H1 (cell line): ENCODE results near the gene DNAH1.

ENCODE experiments used
- BCL11A ChIP-seq, 2 experiments: IDR thresholded peaks; one replicate each; pipeline ENCODE4 v1.6.1; 2011; ENCODE audit warnings: low read depth in 2 of 2, low read length in 2 of 2, mild to moderate bottlenecking in 2 of 2
- CHD1 ChIP-seq: IDR thresholded peaks from 2 replicates; pipeline ENCODE4 v1.6.1; 2012; ENCODE audit warnings: low read depth, low read length, improper control_type of control experiment
- CHD2 ChIP-seq: IDR thresholded peaks from 2 replicates; pipeline ENCODE4 v1.6.1; 2012; ENCODE audit warnings: low read length, improper control_type of control experiment
- CTCF ChIP-seq, 3 experiments: IDR thresholded peaks; 1 replicate in 2 of 3; 2 replicates in 1 of 3; pipeline versions ENCODE4 v1.5.1 to v1.6.1; 2011; ENCODE audit warnings: low read length in 3 of 3, mild to moderate bottlenecking in 3 of 3, inconsistent platforms in 2 of 3, low read depth in 1 of 3, moderate library complexity in 1 of 3; ENCODE audit not compliant: insufficient read depth in 1 of 3; ENCODE audit errors: control extremely low read depth in 1 of 3
- EGR1 ChIP-seq: IDR thresholded peaks from 2 replicates; pipeline ENCODE4 v1.6.1; 2011; ENCODE audit warnings: low read depth, low read length, borderline replicate concordance
- EZH2 ChIP-seq: fragments of 200-600 bp; sonication (generic); IDR thresholded peaks from 2 replicates; pipeline ENCODE4 v1.7.1; 2012; ENCODE audit warnings: low read depth, mild to moderate bottlenecking, moderate library complexity, low read length, inconsistent platforms; ENCODE audit not compliant: severe bottlenecking
- GTF2F1 ChIP-seq: IDR thresholded peaks from 2 replicates; pipeline ENCODE4 v1.6.1; 2012; ENCODE audit warnings: low read depth, low read length, improper control_type of control experiment, borderline replicate concordance
- POLR2A ChIP-seq, 2 experiments: IDR thresholded peaks; 1 replicate in 1 of 2; 2 replicates in 1 of 2; pipeline ENCODE4 v1.6.1; 2011; ENCODE audit warnings: low read depth in 2 of 2, low read length in 2 of 2, mild to moderate bottlenecking in 2 of 2; ENCODE audit errors: control extremely low read depth in 1 of 2
- RAD21 ChIP-seq, 2 experiments: IDR thresholded peaks in 1 of 2; conservative IDR thresholded peaks in 1 of 2; 2 replicates each; pipeline ENCODE4 v1.6.1; 2011; ENCODE audit warnings: low read depth in 2 of 2, low read length in 2 of 2, improper control_type of control experiment in 1 of 2, inconsistent platforms in 1 of 2, mild to moderate bottlenecking in 1 of 2, moderate library complexity in 1 of 2
- RFX5 ChIP-seq: IDR thresholded peaks from 2 replicates; pipeline ENCODE4 v1.6.1; 2011; ENCODE audit warnings: low read depth, low read length, improper control_type of control experiment, borderline replicate concordance
- YY1 ChIP-seq: IDR thresholded peaks from 2 replicates; pipeline ENCODE4 v1.6.1; 2011; ENCODE audit warnings: low read depth, mild to moderate bottlenecking, low read length
- TF ChIP-seq, protein P1 (sequence below): IDR thresholded peaks from 2 replicates; pipeline ENCODE4 v1.6.1; 2012; ENCODE audit warnings: inconsistent platforms
- TF ChIP-seq, protein P2 (sequence below): IDR thresholded peaks from 2 replicates; pipeline ENCODE4 v1.6.1; 2011; ENCODE audit warnings: low read length, improper control_type of control experiment
- TF ChIP-seq, protein P3 (sequence below): IDR thresholded peaks from 2 replicates; pipeline ENCODE4 v1.6.1; 2012; ENCODE audit warnings: inconsistent platforms

GRCh38 chr3:52305926-52306325, 10.2 kb upstream of the DNAH1 start:
- no peak for TF ChIP-seq EZH2
- no peak for TF ChIP-seq CTCF (IDR thresholded peaks at IDR 0.05; ENCODE audit: control extremely low read depth in 1 of 3, insufficient read depth in 1 of 3, low read depth in 1 of 3, low read length in 3 of 3)
- TF ChIP-seq POLR2A (IDR thresholded peaks at IDR 0.05; ENCODE audit: control extremely low read depth in 1 of 2, low read depth in 2 of 2, low read length in 2 of 2) = no peak
- TF ChIP-seq, protein P1, sequence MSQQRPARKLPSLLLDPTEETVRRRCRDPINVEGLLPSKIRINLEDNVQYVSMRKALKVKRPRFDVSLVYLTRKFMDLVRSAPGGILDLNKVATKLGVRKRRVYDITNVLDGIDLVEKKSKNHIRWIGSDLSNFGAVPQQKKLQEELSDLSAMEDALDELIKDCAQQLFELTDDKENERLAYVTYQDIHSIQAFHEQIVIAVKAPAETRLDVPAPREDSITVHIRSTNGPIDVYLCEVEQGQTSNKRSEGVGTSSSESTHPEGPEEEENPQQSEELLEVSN = no peak
- TF ChIP-seq, protein P2, sequence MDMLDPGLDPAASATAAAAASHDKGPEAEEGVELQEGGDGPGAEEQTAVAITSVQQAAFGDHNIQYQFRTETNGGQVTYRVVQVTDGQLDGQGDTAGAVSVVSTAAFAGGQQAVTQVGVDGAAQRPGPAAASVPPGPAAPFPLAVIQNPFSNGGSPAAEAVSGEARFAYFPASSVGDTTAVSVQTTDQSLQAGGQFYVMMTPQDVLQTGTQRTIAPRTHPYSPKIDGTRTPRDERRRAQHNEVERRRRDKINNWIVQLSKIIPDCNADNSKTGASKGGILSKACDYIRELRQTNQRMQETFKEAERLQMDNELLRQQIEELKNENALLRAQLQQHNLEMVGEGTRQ = no peak
- TF ChIP-seq CHD1 = no peak
- no peak for TF ChIP-seq CHD2
- no peak for TF ChIP-seq RAD21 (IDR thresholded peaks at IDR 0.05 in 1 of 2, conservative IDR thresholded peaks at IDR 0.05 in 1 of 2; ENCODE audit: low read depth in 2 of 2, low read length in 2 of 2)
- TF ChIP-seq, protein P3, sequence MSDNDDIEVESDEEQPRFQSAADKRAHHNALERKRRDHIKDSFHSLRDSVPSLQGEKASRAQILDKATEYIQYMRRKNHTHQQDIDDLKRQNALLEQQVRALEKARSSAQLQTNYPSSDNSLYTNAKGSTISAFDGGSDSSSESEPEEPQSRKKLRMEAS = no peak
- TF ChIP-seq RFX5 = no peak
- TF ChIP-seq EGR1 = no peak
- TF ChIP-seq YY1 = no peak
- no peak for TF ChIP-seq BCL11A (IDR thresholded peaks at IDR 0.05; ENCODE audit: low read depth in 2 of 2, low read length in 2 of 2)
- TF ChIP-seq GTF2F1 = no peak
